BE2C (cell line): ENCODE data around the gene EPS15.

Experiments
- DNase-seq: peaks from one replicate; pipeline ENCODE4 v3.0.0-alpha.2; 2020
- H3K27me3 ChIP-seq: fragments of 250-450 bp; sonication (Bioruptor Pico); 2 replicates; pipeline ENCODE4 v1.5.1; 2020; ENCODE audit warnings: mild to moderate bottlenecking
- H3K36me3 ChIP-seq: fragments of 250-450 bp; sonication (Bioruptor Pico); 2 replicates; pipeline ENCODE4 v1.5.1; 2020; ENCODE audit warnings: mild to moderate bottlenecking
- H3K4me1 ChIP-seq: fragments of 250-450 bp; sonication (Bioruptor Pico); 2 replicates; pipeline ENCODE4 v1.5.1; 2020
- H3K4me3 ChIP-seq: 2 replicates; pipeline ENCODE4 v1.5.1; 2011; ENCODE audit warnings: low read depth, low read length
- H3K9me3 ChIP-seq: fragments of 250-450 bp; sonication (Bioruptor Pico); 2 replicates; pipeline ENCODE4 v1.5.1; 2020
- CTCF ChIP-seq: IDR thresholded peaks from 2 replicates; pipeline ENCODE4 v1.5.1; 2012; ENCODE audit warnings: mild to moderate bottlenecking, low read depth, low read length

The EPS15 gene

GRCh38 chr1:51549901-51550300 lies 30.8 kb upstream of the EPS15 start:
- H3K36me3 ChIP-seq: no peaks in the 10 kb centered on the region
- DNase-seq: no peak
- no peak for TF ChIP-seq CTCF
- H3K4me1 ChIP-seq: no peaks in the 10 kb centered on the region
- H3K4me3 ChIP-seq: no peak overlapping the region
- no peaks in the 10 kb centered on the region for H3K27me3 ChIP-seq
- H3K9me3 ChIP-seq: no peaks in the 10 kb centered on the region

DNA sequence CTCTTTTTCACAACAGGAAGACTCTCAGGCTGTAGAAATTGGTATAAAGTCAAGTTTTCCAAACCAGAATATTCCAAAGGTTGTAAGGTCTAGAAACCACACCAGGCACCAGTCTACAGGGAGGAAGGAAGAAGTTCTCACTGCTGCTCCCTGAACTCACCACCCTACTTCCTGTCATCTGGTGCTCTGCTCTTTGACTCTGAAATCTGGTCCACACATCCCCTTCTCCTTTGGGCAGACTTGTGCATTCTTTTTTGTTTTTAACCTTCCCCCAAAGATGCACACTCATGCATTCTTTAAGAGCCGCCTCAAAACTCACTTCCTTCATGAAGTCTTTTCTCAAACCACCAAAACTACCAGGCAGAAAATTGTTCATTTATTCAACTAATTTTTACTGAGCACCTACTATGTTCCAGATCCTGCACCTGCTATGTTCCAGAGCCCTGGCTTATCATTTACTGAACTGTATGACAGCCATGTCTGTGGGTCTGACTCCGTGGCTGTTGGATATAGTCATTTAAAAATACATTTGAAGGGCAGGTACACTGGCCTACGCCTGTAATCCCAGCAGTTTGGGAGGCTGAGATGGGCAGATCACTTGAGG lies 30.1 kb upstream of the EPS15 start:
- no peaks in the 10 kb centered on the region for H3K4me1 ChIP-seq

GRCh38 chr1:51543858-51544257 lies 24.8 kb upstream of the EPS15 start:
- Histone ChIP-seq H3K4me3 (no peak overlapping the region), H3K36me3 (no peaks in the 10 kb centered on the region), H3K9me3 (no peaks in the 10 kb centered on the region), H3K4me1 (no peaks in the 10 kb centered on the region), H3K27me3 (no peaks in the 10 kb centered on the region)
- no peak for DNase-seq
- TF ChIP-seq CTCF: no peak

More for the DNA sequence above, 30.1 kb upstream of the EPS15 start:
- Histone ChIP-seq H3K9me3 (no peaks in the 10 kb centered on the region), H3K4me3 (no peak overlapping the region), H3K36me3 (no peaks in the 10 kb centered on the region), H3K27me3 (no peaks in the 10 kb centered on the region)
- no peak for DNase-seq
- TF ChIP-seq CTCF: no peak

DNA sequence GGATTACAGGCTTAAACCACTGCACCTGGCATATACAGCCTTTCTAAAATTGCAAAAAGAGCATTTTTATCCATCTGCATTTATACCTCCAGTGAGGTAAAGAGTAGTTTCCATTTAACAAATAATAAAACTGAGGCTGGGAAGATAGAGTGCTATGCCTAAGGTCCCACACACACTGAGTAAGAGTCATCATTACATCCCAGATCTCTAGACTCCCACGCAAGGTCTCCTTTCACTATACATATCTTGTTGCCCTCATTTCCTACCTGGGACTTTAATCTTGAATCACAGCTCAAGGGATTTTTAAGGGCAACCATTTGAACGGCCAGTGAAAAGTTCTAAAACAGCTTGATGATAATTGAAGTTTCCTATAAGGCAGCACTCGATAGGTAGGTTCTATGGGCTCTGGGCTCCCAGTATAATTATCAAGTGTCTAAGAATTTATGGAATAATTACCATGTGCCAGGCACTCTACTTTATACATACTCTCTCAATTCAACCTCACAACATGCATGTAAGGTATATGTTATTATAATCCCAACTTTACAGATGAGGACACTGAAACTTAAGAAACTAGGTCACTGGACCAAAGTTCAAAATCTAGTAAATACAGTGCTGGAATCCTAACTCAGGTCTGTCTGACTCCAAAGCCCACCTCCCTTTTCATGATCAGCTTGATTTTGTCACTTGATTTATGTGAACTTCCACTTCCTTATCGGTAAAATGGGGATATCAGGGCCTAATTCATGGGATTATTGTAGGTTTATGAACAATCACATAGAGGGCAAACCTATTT lies 23.3 kb upstream of the EPS15 start:
- H3K4me3 ChIP-seq: no peak overlapping the region
- no peaks in the 10 kb centered on the region for H3K27me3 ChIP-seq
- no peak for TF ChIP-seq CTCF
- no peaks in the 10 kb centered on the region for H3K4me1 ChIP-seq
- no peaks in the 10 kb centered on the region for H3K9me3 ChIP-seq
- no peak for DNase-seq
- no peaks in the 10 kb centered on the region for H3K36me3 ChIP-seq

DNA sequence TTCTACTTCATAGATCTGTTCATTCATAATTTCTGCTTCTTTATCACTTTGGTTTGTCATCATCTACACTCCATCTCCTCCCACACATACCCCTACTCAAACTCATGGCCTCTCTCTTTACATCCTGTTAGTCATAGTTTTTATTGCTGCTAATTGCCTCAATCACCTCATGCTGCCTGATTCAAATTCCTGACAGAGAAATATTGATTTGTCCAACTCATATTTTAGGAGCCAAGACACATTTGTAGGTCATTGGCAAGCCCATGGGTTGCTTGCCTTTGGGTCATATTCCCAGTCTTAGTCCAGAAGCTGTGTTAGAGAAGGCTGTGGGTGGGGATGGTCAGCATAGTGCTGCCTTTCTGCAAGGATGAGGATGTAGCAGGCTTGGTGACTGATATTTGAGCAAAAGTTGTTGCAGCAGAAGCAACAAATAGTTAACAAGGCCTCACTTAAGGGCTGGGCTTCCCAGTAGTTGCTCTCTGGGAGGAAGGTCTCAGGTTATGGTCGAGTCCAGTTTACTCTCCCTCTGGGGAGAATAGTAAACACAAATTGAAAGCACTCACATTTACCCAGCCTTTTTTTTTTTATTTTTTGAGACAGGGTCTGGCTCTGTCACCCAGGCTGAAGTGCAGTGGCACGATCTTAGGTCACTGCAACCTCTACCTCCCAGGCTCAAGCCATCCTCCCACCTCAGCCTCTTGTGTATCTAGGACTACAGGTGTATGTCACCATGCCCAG lies 22.4 kb upstream of the EPS15 start:
- no peak for TF ChIP-seq CTCF
- no peaks in the 10 kb centered on the region for H3K36me3 ChIP-seq
- H3K4me1 ChIP-seq: no peaks in the 10 kb centered on the region
- no peaks in the 10 kb centered on the region for H3K27me3 ChIP-seq
- no peak for DNase-seq
- H3K9me3 ChIP-seq: no peaks in the 10 kb centered on the region
- H3K4me3 ChIP-seq: no peak overlapping the region
